Stimulated activated CD4-positive, alpha-beta T cell treated with anti-CD3 and anti-CD28 coated beads, Interleukin-2, amount 100 ng/mL, for 4 hours (primary cell): ENCODE measurements around the gene AHSP.
"Not testable (repeated sequence)": the region's sequence is repeated elsewhere in the genome, so short reads cannot be mapped to it uniquely, and the experiment has no call there.

Experiments
- DNase-seq: peaks from one replicate; pipeline ENCODE4 v3.0.0-alpha.2; 2020; ENCODE audit warnings: low read depth

Gene AHSP

DNA sequence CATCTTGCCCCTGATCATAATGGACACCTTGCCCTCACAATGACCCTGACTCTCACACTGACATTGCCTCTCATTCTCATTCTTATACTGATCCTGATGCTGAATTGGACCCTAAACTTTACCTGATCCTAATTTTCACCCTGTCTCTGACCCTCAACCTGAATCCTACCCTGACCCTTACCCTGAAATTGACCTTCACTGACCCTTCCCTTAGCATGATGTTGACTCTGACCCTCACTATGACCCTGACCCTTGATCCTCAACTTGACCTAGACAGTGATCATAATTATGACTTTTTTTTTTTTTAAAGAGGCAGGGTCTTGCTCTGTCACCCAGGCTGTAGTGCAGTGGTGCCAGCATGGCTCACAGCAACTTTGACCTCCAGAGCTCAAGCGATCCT is 3.4 kb downstream of the AHSP start:
- no peak for DNase-seq

DNA sequence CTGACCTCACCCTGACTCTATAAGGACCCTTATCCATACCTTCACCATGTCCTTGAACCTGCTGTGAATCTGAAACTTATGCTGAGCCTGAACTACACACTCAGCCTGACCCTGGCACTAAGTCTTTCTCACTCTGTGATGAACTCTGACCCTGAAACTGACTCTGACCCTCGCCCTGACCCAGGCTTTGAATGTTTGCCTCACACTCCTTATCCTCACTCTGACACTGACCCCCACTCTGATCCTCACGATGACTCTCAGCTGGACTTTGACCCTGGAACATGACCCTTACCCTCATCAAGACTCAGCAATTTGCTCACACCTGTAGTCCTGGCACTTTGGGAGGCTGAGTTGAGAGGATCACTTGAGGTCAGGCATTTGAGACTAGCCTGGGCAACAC is 4.4 kb downstream of the AHSP start:
- no peak for DNase-seq

DNA sequence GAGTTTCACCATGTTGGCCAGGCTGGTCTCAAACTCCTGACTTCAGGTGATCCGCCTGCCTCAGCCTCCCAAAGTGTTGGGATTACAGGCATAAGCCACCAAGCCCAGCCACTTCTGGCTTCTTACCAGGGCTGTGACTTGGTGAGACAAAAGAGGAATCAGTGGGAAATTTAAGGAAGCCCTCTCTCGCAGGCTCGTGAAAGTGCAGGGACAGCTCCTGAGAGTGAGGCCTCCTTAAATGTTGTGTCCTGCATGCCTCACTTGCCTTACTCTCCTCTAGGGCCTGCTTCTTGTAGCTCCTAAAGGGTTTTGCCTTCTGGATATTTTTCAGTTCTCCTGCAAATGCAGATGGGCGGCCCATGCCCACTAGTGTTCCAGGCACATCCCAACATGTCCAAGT is 5.2 kb downstream of the AHSP start:
- no peak for DNase-seq

DNA sequence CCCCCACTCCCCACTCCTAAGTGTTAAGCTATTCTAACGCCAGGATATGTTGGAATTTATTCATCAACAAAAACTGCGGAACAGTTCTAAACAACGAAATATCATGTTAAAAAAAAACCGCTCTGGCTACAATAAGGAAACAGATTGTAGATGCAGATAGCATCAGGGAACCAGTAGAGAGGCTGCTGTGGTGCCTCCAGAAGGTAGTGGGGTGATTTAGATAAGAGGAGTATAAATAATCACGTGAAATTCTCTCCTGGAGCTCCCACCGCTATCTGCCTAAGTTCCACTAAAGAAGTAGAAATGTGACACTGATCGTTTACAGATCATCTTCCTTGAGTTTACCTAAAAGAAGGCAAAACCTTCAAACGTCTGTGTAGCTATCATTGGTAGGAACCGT is 8.0 kb downstream of the AHSP start:
- DNase-seq, result no peak

DNA sequence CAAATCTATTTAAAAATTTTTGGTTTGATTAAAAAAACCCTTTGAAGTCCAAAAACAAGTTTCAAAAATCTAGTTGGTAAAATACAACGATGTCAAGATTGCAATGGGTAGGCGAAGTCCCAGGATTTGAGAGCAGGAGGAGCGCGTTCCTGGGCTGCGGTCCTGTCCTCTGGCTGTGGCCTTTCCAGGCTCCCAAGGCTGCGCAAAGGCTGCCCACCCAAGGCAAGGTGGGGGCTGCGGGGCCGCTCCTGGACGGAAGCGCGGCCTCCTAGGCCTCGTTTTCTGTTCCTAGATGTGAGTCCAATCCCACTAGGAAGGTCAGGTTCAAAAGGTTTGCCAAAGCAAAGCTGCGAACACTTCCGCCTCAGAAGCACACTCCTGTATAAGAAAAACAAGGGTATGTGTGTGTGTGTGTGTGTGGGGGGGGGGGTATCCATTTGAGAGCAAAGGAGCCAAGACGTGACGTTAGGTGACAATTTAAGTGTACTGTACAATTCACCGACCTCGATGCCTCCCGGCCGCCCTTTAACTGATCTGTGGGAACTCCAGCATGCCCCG is 9.2 kb downstream of the AHSP start:
- no peak for DNase-seq

DNA sequence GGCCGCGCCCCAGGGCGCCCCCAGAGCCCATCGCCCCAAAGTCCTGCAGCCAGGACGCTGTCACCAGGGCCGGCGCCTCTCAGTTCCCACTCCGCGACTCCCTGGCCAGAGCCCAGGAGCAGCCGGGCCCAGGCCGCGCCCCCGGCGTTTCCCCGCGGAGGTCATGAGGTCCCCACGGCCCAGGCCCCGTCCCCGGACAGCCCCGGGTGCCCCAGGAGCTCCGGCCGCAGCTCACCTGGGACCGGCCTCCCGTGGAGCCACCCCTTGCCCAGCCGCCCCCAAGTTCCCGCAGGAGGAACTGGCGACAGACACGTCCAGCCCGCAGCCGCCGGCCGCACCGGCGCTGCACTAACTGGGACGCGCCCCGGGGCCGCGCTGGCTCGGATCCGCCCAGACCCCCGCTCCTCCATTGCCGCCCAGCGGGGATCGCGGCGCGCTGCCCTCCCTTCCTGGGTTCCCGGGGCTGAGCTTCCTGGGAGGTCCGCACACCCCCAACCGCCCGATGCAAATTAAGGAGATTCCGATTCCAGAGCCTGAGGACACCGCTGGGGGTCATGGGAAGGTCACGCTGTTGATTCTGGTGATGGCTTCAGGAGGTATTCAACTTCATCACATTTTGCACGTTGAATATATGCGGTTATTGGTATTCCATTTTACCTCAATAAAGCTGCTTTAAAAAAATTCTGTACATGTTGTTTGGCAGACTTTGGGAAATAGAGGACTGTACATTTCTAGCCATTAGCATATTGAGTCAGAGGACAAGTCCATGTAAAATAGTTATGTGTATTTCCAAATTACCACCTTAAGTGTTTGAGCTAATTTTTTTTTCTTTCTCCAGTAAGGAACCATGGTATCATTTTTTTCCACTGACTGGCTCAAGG is 9.9 kb downstream of the AHSP start:
- no peak for DNase-seq

DNA sequence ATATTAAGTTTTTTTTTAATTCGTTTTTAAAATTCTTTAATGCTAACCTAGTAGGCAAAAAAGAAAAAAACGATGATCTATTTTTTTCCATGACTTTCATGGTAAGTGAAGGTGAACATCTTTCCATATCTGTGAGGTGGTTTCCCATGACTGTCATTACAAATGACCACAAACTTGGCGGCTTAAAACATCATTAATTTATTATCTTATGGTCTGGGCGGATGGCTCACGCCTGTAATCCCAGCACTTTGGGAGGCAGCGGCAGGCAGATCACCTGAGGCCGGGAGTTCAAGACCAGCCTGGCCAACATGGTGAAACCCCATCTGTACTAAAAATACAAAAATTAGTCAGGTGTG is 10.5 kb downstream of the AHSP start:
- DNase-seq, result not testable (repeated sequence)

DNA sequence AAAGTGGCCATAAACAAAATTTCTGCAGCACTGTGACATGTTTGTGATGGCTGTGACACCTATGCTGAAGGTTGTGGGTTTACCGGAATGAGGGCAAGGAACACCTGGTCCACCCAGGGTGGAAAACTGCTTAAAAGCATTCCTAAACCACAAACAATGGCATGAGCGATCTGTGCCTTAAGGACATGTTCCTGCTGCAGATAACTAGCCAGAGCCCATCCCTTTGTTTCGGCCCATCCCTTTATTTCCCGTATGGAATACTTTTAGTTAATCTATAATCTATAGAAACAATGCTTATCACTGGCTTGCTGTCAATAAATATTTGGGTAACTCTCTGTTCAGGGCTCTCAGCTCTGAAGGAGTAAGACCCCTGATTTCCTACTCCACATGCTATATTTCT is 12.1 kb downstream of the AHSP start:
- not testable (repeated sequence) for DNase-seq

DNA sequence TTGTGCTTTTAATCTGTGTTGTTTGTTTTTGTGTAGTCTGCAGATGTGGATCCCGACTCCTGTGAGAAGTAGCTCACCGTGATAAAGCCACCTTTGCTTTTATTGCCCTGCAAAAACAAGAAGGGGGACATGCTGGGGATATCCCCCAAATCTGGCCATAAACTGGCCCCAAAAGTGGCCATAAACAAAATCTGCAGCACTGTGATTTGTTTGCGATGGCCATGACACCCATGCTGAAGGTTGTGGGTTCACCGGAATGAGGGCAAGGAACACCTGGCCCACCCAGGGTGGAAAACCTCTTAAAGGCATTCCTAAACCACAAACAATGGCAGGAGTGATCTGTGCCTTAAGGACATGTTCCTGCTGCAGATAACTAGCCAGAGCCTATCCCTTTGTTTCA is 15.1 kb downstream of the AHSP start:
- DNase-seq, result no peak

DNA sequence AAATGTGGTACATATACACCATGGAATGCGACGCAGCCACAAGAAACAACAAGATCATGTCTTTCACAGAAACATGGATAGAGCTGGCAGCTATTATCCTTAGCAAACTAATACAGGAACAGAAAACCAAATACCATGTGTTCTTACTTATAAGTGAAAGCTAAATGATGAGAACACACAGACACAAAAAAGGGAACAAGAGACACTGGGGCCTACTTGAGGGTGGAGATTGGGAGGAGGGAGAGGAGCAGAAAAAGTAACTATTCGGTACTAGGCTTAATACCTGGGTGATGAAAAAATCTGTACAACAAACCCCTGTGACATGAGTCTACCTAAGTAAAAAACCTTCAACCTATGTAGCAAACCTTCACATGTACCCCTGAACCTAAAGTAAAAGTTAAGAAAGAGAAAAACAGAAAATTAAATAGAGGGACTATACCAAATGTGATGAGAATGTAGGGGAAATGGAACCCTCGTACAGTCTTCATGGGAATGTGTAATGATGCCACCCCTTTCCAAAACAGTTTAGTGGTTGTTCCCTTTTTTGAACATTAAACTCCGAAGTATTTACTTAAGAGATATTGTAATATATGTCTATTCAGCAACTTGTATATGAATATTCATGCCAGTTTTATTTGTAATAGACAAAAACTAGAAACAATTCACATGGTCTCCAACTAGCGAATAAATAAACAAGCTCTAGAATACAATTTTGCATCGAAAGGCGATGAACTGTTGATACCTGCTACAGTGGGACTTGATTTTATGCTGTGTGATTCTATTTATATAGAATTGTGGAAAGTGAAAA is 33.9 kb downstream of the AHSP start:
- no peak for DNase-seq

DNA sequence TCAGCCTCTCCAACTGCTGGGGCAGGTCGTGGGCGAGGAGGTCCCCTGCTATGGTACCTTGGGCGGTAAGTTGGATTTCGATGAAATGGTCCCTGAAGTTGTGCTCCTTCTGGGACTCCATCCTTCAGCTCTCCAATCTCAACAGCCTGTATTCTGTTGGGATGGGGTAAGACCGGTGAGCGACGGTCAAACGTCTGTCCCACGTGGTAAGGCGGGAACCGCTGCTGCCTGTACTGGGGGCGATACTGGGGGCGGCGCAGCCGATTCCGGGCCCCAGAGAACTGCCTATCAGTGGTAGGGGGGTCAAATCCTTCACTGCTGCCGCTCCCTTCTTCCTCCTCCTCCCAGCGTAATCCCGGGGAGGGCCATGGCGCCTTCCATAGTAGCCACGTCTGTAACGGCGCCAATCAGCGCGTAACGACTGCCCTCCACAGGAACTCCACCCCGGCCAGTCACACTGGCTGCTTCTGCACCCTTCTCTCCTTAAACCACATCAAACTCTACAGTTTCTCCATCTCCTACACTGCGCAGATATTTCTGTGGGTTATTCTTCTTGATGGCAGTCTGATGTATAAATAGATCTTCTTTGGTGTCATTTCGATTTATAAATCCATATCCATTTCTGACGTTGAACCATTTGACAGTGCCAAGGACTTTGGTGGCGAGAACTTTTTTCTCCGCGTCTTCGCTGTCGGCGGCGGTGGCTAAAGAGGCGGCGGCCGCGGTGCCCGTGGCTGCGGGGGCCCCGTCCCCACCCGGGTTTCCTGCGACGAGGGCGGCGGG is 41.1 kb downstream of the AHSP start:
- no peak for DNase-seq

DNA sequence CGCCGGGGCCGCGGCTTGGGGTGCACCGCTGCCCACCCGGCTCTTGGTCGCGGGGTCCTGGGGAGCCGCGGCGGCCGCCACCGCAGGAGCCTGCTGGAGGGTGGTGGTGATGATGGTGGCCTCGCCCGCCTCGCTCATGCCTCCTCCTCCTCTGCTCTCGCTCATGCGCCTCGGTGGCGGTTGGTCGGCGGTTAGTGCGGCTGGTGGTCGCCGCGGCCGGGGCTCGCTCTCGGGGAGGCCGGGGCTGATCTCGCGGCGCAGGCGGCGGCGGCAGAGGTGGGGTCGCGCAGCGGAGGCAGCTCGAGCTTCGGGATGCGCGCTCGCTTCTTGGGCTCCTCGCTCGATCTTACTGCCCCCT is 41.6 kb downstream of the AHSP start:
- no peak for DNase-seq

DNA sequence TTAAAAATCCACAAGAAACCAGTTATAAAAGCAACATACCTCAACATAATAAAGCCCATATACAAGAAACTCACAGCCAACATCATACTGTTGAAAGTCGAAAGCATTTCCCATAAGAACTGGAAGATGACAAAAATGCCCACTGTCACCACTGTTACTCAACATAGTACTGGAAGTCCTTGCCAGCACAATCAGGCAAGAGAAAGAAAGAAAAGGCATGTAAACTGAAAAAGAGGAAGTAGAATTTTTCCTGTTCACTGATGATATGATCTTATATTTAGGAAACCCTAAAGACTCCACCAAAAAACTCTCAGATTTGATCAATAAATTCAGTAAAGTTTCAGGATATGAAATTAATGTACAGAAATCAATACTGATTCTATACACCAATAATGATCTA is 45.1 kb downstream of the AHSP start:
- DNase-seq, result no peak

DNA sequence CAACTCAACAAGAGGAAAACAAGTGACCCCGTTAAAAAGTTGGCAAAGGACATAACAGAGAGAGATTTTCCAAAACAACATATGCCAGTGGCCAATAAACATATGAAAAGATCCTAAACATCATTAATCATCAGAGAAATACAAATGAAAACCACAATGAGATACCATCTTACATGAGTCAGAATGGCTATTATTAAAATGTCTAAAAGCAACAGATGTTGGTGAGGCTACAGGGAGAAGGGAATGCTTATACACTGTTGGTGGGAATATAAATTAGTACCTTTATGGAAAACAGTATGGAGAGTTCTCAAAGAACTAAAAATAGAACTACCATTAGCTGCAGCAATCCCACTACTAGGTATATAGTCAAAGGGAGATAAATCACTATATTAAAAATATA is 46.5 kb downstream of the AHSP start:
- not testable (repeated sequence) for DNase-seq

DNA sequence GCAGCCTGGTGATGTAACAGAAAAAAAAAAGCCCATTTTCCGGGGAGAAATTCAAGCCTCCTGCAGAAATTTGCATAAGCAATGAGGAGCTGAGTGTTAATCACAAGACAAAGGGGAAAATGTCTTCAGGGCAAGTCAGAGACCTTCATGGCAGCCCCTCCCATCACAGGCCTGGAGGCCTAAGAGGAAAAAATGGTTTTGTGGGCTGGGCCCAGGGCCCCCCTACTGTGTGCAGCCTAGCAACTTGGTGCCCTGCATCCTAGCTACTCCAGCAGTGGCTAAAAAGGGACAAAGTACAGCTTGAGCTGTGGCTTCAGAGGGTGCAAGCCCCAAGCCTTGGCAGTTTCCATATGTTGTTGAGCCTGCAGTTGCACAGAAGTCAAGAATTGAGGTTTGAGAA is 49.7 kb downstream of the AHSP start:
- DNase-seq, result no peak
